Fibroblast of lung (primary cell): ENCODE results near the gene CFAP299. TPM values are rescaled to one million over a fixed set of nuclear protein-coding genes. Genes with fewer than 3 reads are reported as not detected.

Source experiments
- DNase-seq, 2 donors: peaks; one replicate each; pipeline versions ENCODE4 v3.0.0 to v3.0.0-alpha.2; 2010; ENCODE audit warnings: low read depth in 2 of 2
- H2AFZ ChIP-seq: 2 replicates; pipeline ENCODE4 v1.5.1; 2012; ENCODE audit warnings: low read length, control low read depth, inconsistent platforms
- H3K27ac ChIP-seq: 2 replicates; pipeline ENCODE4 v1.5.1; 2011; ENCODE audit warnings: low read length, control low read depth; ENCODE audit not compliant: insufficient read depth
- H3K27me3 ChIP-seq: 2 replicates; pipeline ENCODE4 v1.5.1; 2011; ENCODE audit warnings: mild to moderate bottlenecking, low read length; ENCODE audit not compliant: control insufficient read depth, insufficient read depth
- H3K36me3 ChIP-seq: 2 replicates; pipeline ENCODE4 v1.5.1; 2011; ENCODE audit warnings: low read length; ENCODE audit not compliant: control insufficient read depth, insufficient read depth
- H3K4me1 ChIP-seq: 2 replicates; pipeline ENCODE4 v1.5.1; 2011; ENCODE audit warnings: low read length; ENCODE audit not compliant: control insufficient read depth, insufficient read depth; ENCODE audit errors: extremely low read depth
- H3K4me2 ChIP-seq: 2 replicates; pipeline ENCODE4 v1.5.1; 2011; ENCODE audit warnings: low read length, control low read depth; ENCODE audit not compliant: insufficient read depth; ENCODE audit errors: extremely low read depth
- H3K4me3 ChIP-seq, 4 experiments: fragments of 200-600 bp in 1 of 4; sonication (generic) in 1 of 4; replicated peaks in 1 of 4; 2 replicates each; pipeline ENCODE4 v1.5.1; 2011 to 2016; ENCODE audit warnings: low read length in 4 of 4, low read depth in 3 of 4, mild to moderate bottlenecking in 3 of 4, control low read depth in 2 of 4, inconsistent platforms in 1 of 4, mixed read lengths in 1 of 4; ENCODE audit not compliant: insufficient read depth in 1 of 4; ENCODE audit errors: control extremely low read depth in 1 of 4
- H3K79me2 ChIP-seq: 2 replicates; pipeline ENCODE4 v1.5.1; 2012; ENCODE audit warnings: mild to moderate bottlenecking, low read length, inconsistent platforms; ENCODE audit not compliant: control insufficient read depth, insufficient read depth
- H3K9ac ChIP-seq: 2 replicates; pipeline ENCODE4 v1.5.1; 2011; ENCODE audit warnings: mild to moderate bottlenecking, low read length, control low read depth; ENCODE audit not compliant: insufficient read depth
- H3K9me3 ChIP-seq: 2 replicates; pipeline ENCODE4 v1.5.1; 2012; ENCODE audit warnings: low read depth, low read length; ENCODE audit not compliant: control insufficient read depth, insufficient read depth
- H4K20me1 ChIP-seq: 2 replicates; pipeline ENCODE4 v1.5.1; 2011; ENCODE audit warnings: low read length; ENCODE audit not compliant: control insufficient read depth, insufficient read depth; ENCODE audit errors: extremely low read depth
- CTCF ChIP-seq, 2 donors: IDR thresholded peaks in 1 of 2; conservative IDR thresholded peaks in 1 of 2; 1 replicate in 1 of 2; 2 replicates in 1 of 2; pipeline ENCODE4 v1.5.1; 2011 to 2012; ENCODE audit warnings: low read length in 2 of 2, control low read depth in 1 of 2, inconsistent platforms in 1 of 2, low read depth in 1 of 2, mild to moderate bottlenecking in 1 of 2
- EZH2 ChIP-seq: IDR thresholded peaks from 2 replicates; pipeline ENCODE4 v1.5.1; 2012; ENCODE audit warnings: low read length, control low read depth, mild to moderate bottlenecking; ENCODE audit errors: missing control alignments
- polyA plus RNA-seq, 2 donors: library from polyadenylated mRNA; depleted of rRNA in 1 of 2; stranded (reverse) in 1 of 2; unstranded in 1 of 2; fragments of >200 nt; gene quantifications; 2 replicates each; pipeline ENCODE4 v1.2.1, GENCODE V29; 2011 to 2012; ENCODE audit warnings: missing spikeins in 1 of 2
- total RNA-seq: library from RNA; depleted of rRNA; stranded (reverse); fragments of >200 nt; gene quantifications from 2 replicates; pipeline ENCODE4 v1.2.1, GENCODE V29; 2014

CFAP299 gene
- total and polyA plus RNA-seq, 2 donors (not counting 1 experiment from before 2014, with no cell fraction given), result 0.79 to 16.2 TPM

GRCh38 chr4:80831383-80832361, 496.1 kb downstream of the CFAP299 start:
- no peaks in the 10 kb centered on the region for H4K20me1 ChIP-seq
- DNase-seq, result peak; percentile 0 to 6
- H3K9me3 ChIP-seq, result no peaks in the 10 kb centered on the region
- H3K27ac ChIP-seq, result no peak overlapping the region
- no peak overlapping the region for H3K9ac ChIP-seq
- TF ChIP-seq EZH2, result no peak
- TF ChIP-seq CTCF (conservative IDR thresholded peaks at IDR 0.05 in 1 of 2, IDR thresholded peaks at IDR 0.05 in 1 of 2; ENCODE audit: low read depth in 1 of 2, low read length in 2 of 2), result no peak
- no peak overlapping the region for H2AFZ ChIP-seq
- no peaks in the 10 kb centered on the region for H3K4me1 ChIP-seq
- H3K79me2 ChIP-seq, result no peaks in the 10 kb centered on the region
- no peak overlapping the region for H3K4me3 ChIP-seq
- H3K27me3 ChIP-seq, result no peaks in the 10 kb centered on the region
- H3K4me2 ChIP-seq, result no peak overlapping the region
- H3K36me3 ChIP-seq, result no peaks in the 10 kb centered on the region

GRCh38 chr4:80839281-80839680, 503.8 kb downstream of the CFAP299 start:
- Histone ChIP-seq H3K4me3 (no peak overlapping the region), H3K27me3 (no peaks in the 10 kb centered on the region), H3K4me1 (no peaks in the 10 kb centered on the region), H3K4me2 (no peak overlapping the region), H2AFZ (no peak overlapping the region), H3K27ac (no peak overlapping the region), H3K79me2 (no peaks in the 10 kb centered on the region), H3K36me3 (no peaks in the 10 kb centered on the region), H4K20me1 (no peaks in the 10 kb centered on the region), H3K9me3 (no peaks in the 10 kb centered on the region), H3K9ac (no peak overlapping the region)
- DNase-seq, result no peak
- TF ChIP-seq CTCF (conservative IDR thresholded peaks at IDR 0.05 in 1 of 2, IDR thresholded peaks at IDR 0.05 in 1 of 2; ENCODE audit: low read depth in 1 of 2, low read length in 2 of 2), result no peak
- no peak for TF ChIP-seq EZH2

- Histone ChIP-seq H3K4me1 (no peaks in the 10 kb centered on the region), H3K36me3 (no peaks in the 10 kb centered on the region), H3K4me3 (no peak overlapping the region), H2AFZ (no peak overlapping the region), H3K9ac (no peak overlapping the region), H3K79me2 (no peaks in the 10 kb centered on the region), H3K27ac (no peak overlapping the region), H3K27me3 (no peaks in the 10 kb centered on the region), H3K9me3 (no peaks in the 10 kb centered on the region), H3K4me2 (no peak overlapping the region), H4K20me1 (no peaks in the 10 kb centered on the region)
- DNase-seq, result no peak
- TF ChIP-seq CTCF (conservative IDR thresholded peaks at IDR 0.05 in 1 of 2, IDR thresholded peaks at IDR 0.05 in 1 of 2; ENCODE audit: low read depth in 1 of 2, low read length in 2 of 2) (no peak), EZH2 (no peak)
Observed at GRCh38 chr4:80839792-80840191, 504.3 kb downstream of the CFAP299 start.
